H54 (cell line): ENCODE data around the gene ZNF557.
"Not testable (repeated sequence)": the region's sequence is repeated elsewhere in the genome, so short reads cannot be mapped to it uniquely, and the experiment has no call there.

Source experiments
- DNase-seq: peaks from one replicate; pipeline ENCODE4 v3.0.0; 2011; ENCODE audit warnings: low spot score, mixed read lengths; ENCODE audit not compliant: insufficient read length
- FAIRE-seq: peaks from 3 replicates; lab custom pipeline; 2011; peaks lifted over from hg19 to GRCh38; lab: Jason Lieb, UNC
- POLR2A ChIP-seq: IDR thresholded peaks from 2 replicates; pipeline ENCODE4 v1.6.1; 2011; ENCODE audit warnings: low read depth, mild to moderate bottlenecking, low read length

The ZNF557 gene

DNA sequence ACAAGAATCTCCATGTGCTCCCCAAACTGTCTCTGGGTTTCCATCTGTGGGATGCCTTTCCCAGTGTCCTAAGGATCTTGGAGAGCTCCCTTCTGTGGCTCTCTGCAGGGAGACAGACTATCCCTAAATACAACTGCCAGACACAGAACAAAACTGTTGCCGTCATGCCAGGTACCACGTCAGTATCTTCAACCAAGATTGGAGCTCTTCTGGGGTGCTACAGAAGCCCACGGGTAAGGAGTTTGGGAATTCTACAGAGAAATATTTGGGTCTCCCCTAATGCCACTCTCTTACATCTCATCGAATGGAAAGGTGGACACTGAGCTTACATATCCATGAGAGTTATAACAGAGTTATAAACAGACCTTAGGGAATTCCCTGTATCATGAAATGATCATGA is 6.2 kb upstream of the ZNF557 start:
- DNase-seq, result no peak

DNA sequence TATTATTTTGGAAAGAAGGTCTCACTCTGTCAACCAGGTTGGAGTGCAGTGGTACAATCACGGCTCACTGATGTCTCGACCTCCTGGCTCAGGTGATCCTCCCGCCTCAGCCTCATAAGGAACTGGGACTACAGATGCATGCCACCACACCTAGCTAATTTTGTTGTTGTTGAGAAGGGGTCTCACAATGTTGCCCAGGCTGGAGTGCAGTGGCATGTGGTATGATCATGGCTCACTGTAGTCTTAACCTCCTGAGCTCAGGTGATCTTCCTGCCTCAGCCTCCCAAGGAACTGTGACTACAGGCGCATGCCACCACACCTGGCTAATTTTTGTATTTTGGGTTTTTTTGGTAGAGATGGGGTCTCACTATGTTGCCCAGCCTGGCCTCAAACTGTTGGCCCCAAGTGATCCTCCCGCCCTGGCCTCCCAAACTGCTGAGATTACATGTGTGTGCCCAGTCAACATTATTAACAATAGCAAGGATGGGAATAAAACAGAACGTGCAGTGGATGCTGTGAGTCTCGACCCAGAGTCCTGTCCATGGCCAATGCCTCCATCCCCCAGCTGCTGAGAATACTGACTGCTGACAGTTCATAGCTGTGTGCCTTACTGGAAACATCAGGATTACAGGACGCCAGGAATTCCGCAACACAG is 5.6 kb upstream of the ZNF557 start:
- no peak for DNase-seq
- TF ChIP-seq POLR2A, result no peak
- no peak for FAIRE-seq

More for the DNA sequence above, 6.2 kb upstream of the ZNF557 start:
- TF ChIP-seq POLR2A, result no peak
- FAIRE-seq, result no peak

- DNase-seq, FAIRE-seq: not testable (repeated sequence)
Measured at GRCh38 chr19:7067122-7067521, 2.4 kb upstream of the ZNF557 start.

DNA sequence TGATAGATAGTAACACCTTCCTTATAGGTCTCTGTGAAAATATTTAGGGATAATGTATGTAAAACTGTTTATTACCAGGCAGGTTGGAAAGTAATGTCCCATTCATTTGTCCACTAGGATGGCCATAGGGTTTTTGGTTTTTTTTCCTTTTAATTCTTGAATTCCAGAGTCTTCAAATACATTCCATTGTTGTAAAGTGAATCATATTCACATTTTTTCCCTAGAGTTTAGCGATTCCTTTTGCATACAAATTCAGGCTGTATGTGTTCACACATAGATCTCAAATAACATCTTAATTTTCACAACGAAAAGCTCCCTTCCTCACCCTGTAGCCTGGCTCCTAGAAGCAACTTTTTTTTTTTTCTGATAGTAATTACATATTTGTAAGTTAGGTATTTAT is 1.8 kb upstream of the ZNF557 start:
- no peak for TF ChIP-seq POLR2A
- FAIRE-seq, result no peak
- DNase-seq, result no peak

- no peak for FAIRE-seq
Measured at GRCh38 chr19:7068599-7068998, 904 bp upstream of the ZNF557 start.

GRCh38 chr19:7069904-7070226 is 362 bp downstream of the ZNF557 start:
- TF ChIP-seq POLR2A, result no peak
- DNase-seq (no peak), FAIRE-seq (no peak)

More at GRCh38 chr19:7068599-7068998, 904 bp upstream of the ZNF557 start:
- TF ChIP-seq POLR2A, result no peak
- DNase-seq, result no peak

DNA sequence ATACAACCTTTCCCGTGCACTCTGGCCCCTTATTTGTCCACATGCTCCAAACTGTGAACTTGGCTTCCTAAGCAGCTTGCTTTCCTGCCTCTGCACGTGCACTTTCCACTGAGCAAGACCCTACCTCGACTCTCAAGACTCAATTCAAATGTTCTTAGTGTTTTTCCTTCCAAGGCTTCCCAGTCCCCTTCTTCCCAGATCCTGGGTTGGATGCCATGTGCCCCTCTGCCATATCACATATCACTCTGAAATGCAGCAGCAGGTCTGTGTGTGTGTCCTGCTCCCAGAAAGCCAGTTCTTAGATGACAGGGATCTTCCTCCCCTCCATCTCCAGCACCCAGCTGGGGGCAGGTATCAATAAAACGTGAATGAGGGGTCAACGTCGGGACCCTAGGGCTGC is 3.0 kb downstream of the ZNF557 start:
- DNase-seq (no peak), FAIRE-seq (no peak)
- TF ChIP-seq POLR2A, result no peak

DNA sequence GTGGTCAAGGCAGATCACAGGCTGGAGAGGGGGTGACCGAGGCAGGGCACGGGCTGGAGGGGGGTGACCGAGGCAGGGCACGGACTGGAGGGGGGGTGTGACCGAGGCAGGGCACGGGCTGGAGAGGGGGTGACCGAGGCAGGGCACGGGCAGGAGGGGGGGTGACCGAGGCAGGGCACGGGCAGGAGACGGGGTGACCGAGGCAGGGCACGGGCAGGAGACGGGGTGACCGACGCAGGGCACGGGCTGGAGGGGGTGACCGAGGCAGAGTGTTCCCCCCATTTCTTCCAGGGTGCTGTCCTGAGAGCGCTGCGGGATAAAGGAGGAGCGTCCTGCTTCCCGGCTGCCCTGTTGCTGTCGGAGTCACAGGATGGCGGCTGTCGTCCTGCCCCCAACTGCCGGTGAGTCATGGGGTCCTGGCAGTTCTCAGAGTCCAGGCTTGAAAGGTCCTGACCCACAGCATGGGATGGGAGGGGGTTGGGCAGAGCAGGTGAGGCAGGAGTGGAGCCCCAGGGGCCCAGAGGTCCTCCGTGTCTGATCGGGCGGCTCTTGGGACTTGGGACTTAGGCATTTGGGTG is 5.3 kb downstream of the ZNF557 start:
- DNase-seq (no peak), FAIRE-seq (no peak)
- no peak for TF ChIP-seq POLR2A

GRCh38 chr19:7076151-7076550 is 6.6 kb downstream of the ZNF557 start:
- DNase-seq, result no peak
- no peak for TF ChIP-seq POLR2A
- no peak for FAIRE-seq

GRCh38 chr19:7078008-7078407 is 8.5 kb downstream of the ZNF557 start:
- no peak for DNase-seq
- no peak for FAIRE-seq
- no peak for TF ChIP-seq POLR2A

GRCh38 chr19:7083076-7083956 is 13.8 kb downstream of the ZNF557 start:
- no peak for FAIRE-seq
- TF ChIP-seq POLR2A, result no peak
- DNase-seq, result no peak

DNA sequence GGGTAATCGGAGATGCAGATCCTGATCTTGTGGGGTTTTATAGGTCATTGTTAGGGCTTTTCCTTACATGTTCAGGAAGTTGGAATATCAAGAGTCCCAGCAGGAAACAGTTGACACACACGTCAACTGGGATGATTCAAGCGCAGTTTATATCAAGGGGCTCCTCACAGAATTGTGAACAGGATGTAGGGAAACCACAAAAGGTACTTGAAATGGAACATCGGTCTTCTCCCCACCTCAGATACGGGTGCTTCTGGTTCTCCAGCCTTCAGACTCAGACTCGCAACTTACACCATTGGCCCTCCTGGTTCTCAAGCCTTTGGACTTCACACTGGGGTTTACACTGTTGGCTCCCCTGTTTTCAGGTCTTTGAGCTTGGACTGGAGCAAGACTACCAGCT is 19.5 kb downstream of the ZNF557 start:
- DNase-seq (no peak), FAIRE-seq (no peak)
- no peak for TF ChIP-seq POLR2A

DNA sequence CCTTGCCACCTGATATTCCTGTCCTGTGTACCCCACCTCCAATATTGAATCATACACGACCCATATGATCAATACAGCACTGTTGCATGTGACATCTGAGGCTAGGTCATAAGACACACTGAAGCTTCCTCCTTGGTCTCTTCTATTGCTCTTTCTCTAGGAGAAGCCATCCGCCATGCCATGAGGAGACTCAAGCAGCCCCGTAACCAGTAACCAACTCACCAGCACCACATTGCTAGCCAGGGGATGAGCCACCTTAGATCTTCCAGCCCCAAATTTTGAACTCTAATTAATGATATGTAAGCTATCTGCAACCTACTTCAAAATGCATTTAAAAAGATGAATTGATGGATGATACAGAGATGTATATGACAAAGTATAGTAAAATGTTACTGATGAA is 28.6 kb downstream of the ZNF557 start:
- DNase-seq (no peak), FAIRE-seq (no peak)
- TF ChIP-seq POLR2A, result no peak
